PFSK-1 (cell line): Measurements from ENCODE around the gene SMIM35.

Experiments used
- FOXP2 ChIP-seq: optimal IDR thresholded peaks from 2 replicates; pipeline ENCODE3; 2011; ENCODE audit warnings: borderline replicate concordance, control low read depth, inconsistent platforms; ENCODE audit not compliant: insufficient read depth; ENCODE audit errors: extremely low read length, extremely low read depth
- POLR2AphosphoS5 ChIP-seq: IDR thresholded peaks from 2 replicates; pipeline ENCODE4 v1.6.1; 2012; ENCODE audit warnings: low read depth, mild to moderate bottlenecking, control low read depth, low read length, moderate library complexity
- SIN3A ChIP-seq: IDR thresholded peaks from 2 replicates; pipeline ENCODE4 v1.6.1; 2012; ENCODE audit warnings: mild to moderate bottlenecking, low read length, moderate library complexity, borderline replicate concordance; ENCODE audit not compliant: insufficient read depth
- TAF1 ChIP-seq: IDR thresholded peaks from 2 replicates; pipeline ENCODE4 v1.6.1; 2012; ENCODE audit warnings: low read length, control low read depth, borderline replicate concordance; ENCODE audit not compliant: insufficient read depth
- TF ChIP-seq, protein P1 (sequence below), 2 experiments: IDR thresholded peaks; 2 replicates each; pipeline versions ENCODE4 v1.6.1 to v1.8.0; 2011 to 2012; ENCODE audit warnings: low read depth in 2 of 2, low read length in 2 of 2, control low read depth in 1 of 2, inconsistent platforms in 1 of 2, mild to moderate bottlenecking in 1 of 2, moderate library complexity in 1 of 2; ENCODE audit not compliant: insufficient read depth in 1 of 2

The SMIM35 gene

GRCh38 chr11:117972629-117973502 lies 113.9 kb downstream of the SMIM35 start:
- TF ChIP-seq FOXP2 (no peak), TAF1 (no peak), POLR2AphosphoS5 (no peak), SIN3A (no peak)
- TF ChIP-seq, protein P1, sequence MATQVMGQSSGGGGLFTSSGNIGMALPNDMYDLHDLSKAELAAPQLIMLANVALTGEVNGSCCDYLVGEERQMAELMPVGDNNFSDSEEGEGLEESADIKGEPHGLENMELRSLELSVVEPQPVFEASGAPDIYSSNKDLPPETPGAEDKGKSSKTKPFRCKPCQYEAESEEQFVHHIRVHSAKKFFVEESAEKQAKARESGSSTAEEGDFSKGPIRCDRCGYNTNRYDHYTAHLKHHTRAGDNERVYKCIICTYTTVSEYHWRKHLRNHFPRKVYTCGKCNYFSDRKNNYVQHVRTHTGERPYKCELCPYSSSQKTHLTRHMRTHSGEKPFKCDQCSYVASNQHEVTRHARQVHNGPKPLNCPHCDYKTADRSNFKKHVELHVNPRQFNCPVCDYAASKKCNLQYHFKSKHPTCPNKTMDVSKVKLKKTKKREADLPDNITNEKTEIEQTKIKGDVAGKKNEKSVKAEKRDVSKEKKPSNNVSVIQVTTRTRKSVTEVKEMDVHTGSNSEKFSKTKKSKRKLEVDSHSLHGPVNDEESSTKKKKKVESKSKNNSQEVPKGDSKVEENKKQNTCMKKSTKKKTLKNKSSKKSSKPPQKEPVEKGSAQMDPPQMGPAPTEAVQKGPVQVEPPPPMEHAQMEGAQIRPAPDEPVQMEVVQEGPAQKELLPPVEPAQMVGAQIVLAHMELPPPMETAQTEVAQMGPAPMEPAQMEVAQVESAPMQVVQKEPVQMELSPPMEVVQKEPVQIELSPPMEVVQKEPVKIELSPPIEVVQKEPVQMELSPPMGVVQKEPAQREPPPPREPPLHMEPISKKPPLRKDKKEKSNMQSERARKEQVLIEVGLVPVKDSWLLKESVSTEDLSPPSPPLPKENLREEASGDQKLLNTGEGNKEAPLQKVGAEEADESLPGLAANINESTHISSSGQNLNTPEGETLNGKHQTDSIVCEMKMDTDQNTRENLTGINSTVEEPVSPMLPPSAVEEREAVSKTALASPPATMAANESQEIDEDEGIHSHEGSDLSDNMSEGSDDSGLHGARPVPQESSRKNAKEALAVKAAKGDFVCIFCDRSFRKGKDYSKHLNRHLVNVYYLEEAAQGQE (IDR thresholded peaks at IDR 0.05; ENCODE audit: insufficient read depth in 1 of 2, low read depth in 2 of 2, low read length in 2 of 2), result no peak

GRCh38 chr11:117972044-117972443 lies 114.7 kb downstream of the SMIM35 start:
- TF ChIP-seq SIN3A, result no peak
- no peak for TF ChIP-seq POLR2AphosphoS5
- TF ChIP-seq, protein P1 (IDR thresholded peaks at IDR 0.05; ENCODE audit: insufficient read depth in 1 of 2, low read depth in 2 of 2, low read length in 2 of 2), result no peak
- no peak for TF ChIP-seq FOXP2
- TF ChIP-seq TAF1, result no peak

- TF ChIP-seq FOXP2, result no peak
- TF ChIP-seq, protein P1 (IDR thresholded peaks at IDR 0.05; ENCODE audit: insufficient read depth in 1 of 2, low read depth in 2 of 2, low read length in 2 of 2), result no peak
- no peak for TF ChIP-seq SIN3A
- TF ChIP-seq POLR2AphosphoS5, result no peak
- no peak for TF ChIP-seq TAF1
Measured at GRCh38 chr11:117970400-117971024, 116.3 kb downstream of the SMIM35 start.

DNA sequence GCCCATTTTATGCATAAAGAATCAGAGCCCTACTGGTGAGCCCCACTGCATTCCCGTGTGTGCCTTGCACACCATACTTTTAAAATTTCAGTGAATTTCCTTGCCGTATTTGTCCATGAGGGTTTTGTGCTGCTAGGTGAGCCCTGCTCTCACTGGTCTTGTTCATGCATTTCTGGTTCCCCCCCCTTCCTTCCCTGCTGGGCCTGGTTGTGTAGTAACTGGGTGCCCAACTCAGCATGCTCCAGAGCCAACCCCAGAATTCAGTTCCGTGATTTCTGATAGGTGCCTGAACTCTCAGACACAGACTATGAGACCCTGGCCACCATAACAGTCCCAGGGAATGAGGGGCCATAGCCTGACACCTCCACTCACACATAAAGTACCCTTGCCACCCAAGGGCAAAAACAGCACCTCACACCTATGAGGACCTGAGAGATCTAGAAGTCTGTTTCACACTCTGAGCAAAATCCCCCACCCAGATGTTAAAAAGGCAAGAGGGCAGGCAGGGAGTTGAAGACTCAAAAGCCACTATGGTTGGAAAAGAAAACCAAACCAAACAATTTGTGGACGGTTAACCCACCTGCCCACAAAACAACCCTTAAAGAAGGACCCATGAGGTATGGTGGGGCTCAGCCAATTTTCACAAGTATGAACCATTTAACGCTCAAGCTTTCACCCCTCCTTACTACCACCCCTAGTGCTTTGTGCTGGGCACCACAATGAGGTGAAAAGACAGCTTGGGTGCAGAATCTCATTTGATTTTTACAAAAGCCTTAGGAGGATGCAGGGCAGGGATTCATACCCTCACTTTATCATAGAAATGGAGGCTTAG lies 117.4 kb downstream of the SMIM35 start:
- TF ChIP-seq POLR2AphosphoS5 (no peak), TAF1 (no peak), FOXP2 (no peak), SIN3A (no peak)
- TF ChIP-seq, protein P1 (IDR thresholded peaks at IDR 0.05; ENCODE audit: insufficient read depth in 1 of 2, low read depth in 2 of 2, low read length in 2 of 2), result no peak
